Panc1 (cell line): ENCODE data around the gene GAD1.

Experiments
- CTCF ChIP-seq: fragments of 450-650 bp; IDR thresholded peaks from 2 replicates; pipeline ENCODE4 v1.5.1; 2017; ENCODE audit warnings: mild to moderate bottlenecking
- REST ChIP-seq, 2 experiments: IDR thresholded peaks; 2 replicates each; pipeline ENCODE4 v1.6.1; 2011 to 2012; ENCODE audit warnings: low read depth in 2 of 2, control low read depth in 1 of 2, low read length in 1 of 2, mild to moderate bottlenecking in 1 of 2, moderate library complexity in 1 of 2; ENCODE audit not compliant: insufficient read depth in 1 of 2

GRCh38 chr2:170887496-170887895 lies 70.8 kb downstream of the GAD1 start:
- TF ChIP-seq CTCF, result no peak
- TF ChIP-seq REST (IDR thresholded peaks at IDR 0.05; ENCODE audit: insufficient read depth in 1 of 2, low read depth in 2 of 2, low read length in 1 of 2), result no peak
